Measurements from ENCODE around the gene SORL1. TPM values are rescaled to one million over a fixed set of nuclear protein-coding genes. Genes with fewer than 3 reads are reported as not detected.

SORL1 gene
- total and polyA plus RNA-seq, 2 experiments from 2014 or later = 0.26 to 0.54 TPM

DNA sequence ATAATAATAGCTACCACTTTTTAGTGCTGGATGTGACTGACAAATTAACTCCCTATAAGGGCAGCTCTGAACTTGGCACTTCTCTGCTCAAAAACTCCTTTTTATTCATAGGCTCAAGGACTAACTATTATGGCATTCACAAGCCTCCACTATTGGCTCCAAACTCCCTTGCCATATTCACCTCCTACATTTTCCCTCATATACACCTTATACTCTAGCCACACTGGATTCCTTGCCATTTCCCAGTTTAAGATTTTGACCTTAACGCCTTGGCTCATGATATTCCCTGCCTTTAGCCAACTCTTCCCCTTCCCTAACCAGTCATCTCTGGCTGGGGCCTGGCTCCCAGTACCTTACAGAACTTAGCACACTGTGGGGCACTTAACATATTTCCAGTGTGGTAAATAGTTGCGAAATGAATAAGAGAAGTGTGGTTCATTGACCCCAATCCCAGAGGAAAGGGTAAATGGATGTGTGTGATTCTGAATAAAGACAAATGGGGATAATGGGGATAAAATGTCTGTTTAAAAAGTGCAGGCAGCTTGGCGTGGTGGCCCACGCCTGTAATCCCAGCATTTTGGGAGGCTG is 40.0 kb upstream of the SORL1 start:
- Histone ChIP-seq H3K4me2 (ENCODE audit: unreplicated experiment) (no peak overlapping the region), H2AFZ (no peak overlapping the region), H3F3A (ENCODE audit: insufficient read depth) (no peaks in the 10 kb centered on the region), H3K36me3 (ENCODE audit: low read depth) (no peaks in the 10 kb centered on the region), H3K79me2 (ENCODE audit: insufficient read depth) (no peaks in the 10 kb centered on the region), H3K27me3 (replicated peaks; ENCODE audit: insufficient read depth) (peaks cover 26% of the 10 kb centered on the region), H4K20me1 (ENCODE audit: insufficient read depth) (no peaks in the 10 kb centered on the region; the same call in 1 of the 2 replicates), H3K4me1 (ENCODE audit: insufficient read depth) (peaks cover 3% of the 10 kb centered on the region; the same call in 1 of the 2 replicates), H3K27ac (no peak overlapping the region), H3K9ac (no peak overlapping the region), H3K4me3 (no peak overlapping the region), H3K9me2 (ENCODE audit: insufficient read depth) (no peaks in the 10 kb centered on the region), H3K9me3 (ENCODE audit: low read depth) (no peaks in the 10 kb centered on the region)
- no peak for DNase-seq
- TF ChIP-seq EZH2phosphoT487 (IDR thresholded peaks at IDR 0.05; ENCODE audit: insufficient read depth, low read depth) (no peak), EZH2 (IDR thresholded peaks at IDR 0.05; ENCODE audit: insufficient read depth, poor library complexity, severe bottlenecking) (no peak)
- WGBS, 2 experiments (ENCODE audit: low coverage in 1 of 2, low lambda C conversion rate in 2 of 2, missing lambda C conversion rate in 2 of 2) = 83 to 88% methylated on average over 4 of the region's 4 CpGs
- in situ Hi-C loops (cut with MboI) = no loop called here

DNA sequence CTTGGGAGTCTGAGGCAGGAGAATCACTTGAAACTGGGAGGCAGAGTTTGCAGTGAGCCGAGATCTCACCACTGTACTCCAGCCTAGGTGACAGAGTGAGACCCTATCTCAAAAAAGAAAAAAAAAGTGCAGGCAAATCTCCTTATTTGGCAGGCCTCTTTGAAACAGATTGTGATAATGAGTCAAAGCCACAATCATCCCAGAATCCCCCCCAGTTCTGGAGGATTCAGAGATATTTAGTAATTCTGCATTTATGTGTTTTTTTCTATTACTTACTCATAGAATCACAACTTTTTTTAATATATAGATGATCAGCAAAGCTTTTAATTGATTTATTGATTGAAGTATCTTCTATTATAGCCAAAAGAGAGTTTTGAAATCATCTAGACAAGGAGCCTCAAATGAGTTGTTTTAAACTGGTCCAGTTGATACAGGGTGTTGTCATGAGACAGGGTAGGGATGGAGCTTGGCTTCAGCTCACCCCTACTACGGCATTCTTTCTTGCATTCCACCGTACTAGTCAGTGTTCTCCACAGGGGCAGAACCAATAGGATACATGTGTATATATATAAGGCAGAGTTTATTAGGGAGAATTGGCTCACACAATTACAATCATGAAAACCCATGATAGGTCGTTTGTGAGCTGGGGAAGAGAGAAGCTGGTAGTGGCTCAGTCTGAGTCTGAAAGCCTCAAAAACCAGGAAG is 39.3 kb upstream of the SORL1 start:
- DNase-seq = no peak
- H3F3A ChIP-seq (ENCODE audit: insufficient read depth) = no peaks in the 10 kb centered on the region

DNA sequence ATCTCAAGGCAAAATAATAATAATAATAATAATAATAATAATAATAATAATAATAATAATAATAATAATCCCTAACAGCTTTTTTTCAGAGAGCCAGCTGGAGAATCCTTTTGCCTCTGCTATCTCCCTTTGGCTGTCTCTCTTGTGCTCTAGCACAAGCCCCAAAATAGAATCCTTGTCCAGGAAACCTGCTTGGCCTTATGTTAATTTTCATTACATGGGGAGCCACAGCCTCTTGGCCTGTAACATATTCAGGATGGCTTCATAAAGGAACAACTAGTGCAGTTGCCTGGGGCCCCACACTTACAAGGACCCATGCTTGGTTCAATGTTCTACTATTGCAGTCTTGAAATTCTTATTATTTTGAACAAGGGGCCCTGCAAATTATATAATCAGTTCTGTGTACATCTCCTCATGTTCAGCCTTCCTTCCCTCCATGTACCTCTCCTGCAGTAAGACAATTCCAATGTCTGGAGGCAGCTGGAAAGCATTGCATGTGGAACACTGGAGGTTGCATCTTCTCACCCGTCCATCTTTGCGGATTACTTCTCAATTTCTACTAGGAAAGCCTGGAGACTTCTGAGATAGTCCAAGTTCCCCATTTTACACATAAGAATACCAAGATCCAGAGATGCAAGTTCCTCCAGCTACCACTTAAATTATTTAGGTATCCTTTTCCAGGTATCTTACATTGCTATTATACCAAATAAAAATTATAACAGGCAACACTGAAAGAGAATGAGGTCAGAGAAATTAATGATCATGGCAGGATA is 37.8 kb upstream of the SORL1 start:
- TF ChIP-seq EZH2 (IDR thresholded peaks at IDR 0.05; ENCODE audit: insufficient read depth, poor library complexity, severe bottlenecking) = no peak
- no peak for TF ChIP-seq EZH2phosphoT487 (IDR thresholded peaks at IDR 0.05; ENCODE audit: insufficient read depth, low read depth)
- Histone ChIP-seq H4K20me1 (ENCODE audit: insufficient read depth) (no peaks in the 10 kb centered on the region; the same call in 1 of the 2 replicates), H3F3A (ENCODE audit: insufficient read depth) (no peaks in the 10 kb centered on the region), H3K4me1 (ENCODE audit: insufficient read depth) (peaks cover 8% of the 10 kb centered on the region; the same call in 1 of the 2 replicates), H3K4me3 (no peak overlapping the region), H3K9ac (no peak overlapping the region), H2AFZ (no peak overlapping the region), H3K4me2 (ENCODE audit: unreplicated experiment) (no peak overlapping the region), H3K9me3 (ENCODE audit: low read depth) (no peaks in the 10 kb centered on the region), H3K79me2 (ENCODE audit: insufficient read depth) (no peaks in the 10 kb centered on the region), H3K27ac (no peak overlapping the region), H3K27me3 (replicated peaks; ENCODE audit: insufficient read depth) (peaks cover 19% of the 10 kb centered on the region; the same call in 1 of the 2 replicates), H3K9me2 (ENCODE audit: insufficient read depth) (no peaks in the 10 kb centered on the region), H3K36me3 (ENCODE audit: low read depth) (no peaks in the 10 kb centered on the region)
- in situ Hi-C loops (cut with MboI) = no loop called here
- WGBS, 2 experiments (ENCODE audit: low coverage in 1 of 2, low lambda C conversion rate in 2 of 2, missing lambda C conversion rate in 2 of 2) = 75 to 86% methylated on average over 2 of the region's 2 CpGs
- no peak for DNase-seq

More for the DNA sequence above, 39.3 kb upstream of the SORL1 start:
- Histone ChIP-seq H3K27ac (no peak overlapping the region), H3K4me3 (no peak overlapping the region), H3K79me2 (ENCODE audit: insufficient read depth) (no peaks in the 10 kb centered on the region), H2AFZ (no peak overlapping the region), H4K20me1 (ENCODE audit: insufficient read depth) (no peaks in the 10 kb centered on the region; the same call in 1 of the 2 replicates), H3K36me3 (ENCODE audit: low read depth) (no peaks in the 10 kb centered on the region), H3K27me3 (replicated peaks; ENCODE audit: insufficient read depth) (peaks cover 23% of the 10 kb centered on the region), H3K4me2 (ENCODE audit: unreplicated experiment) (no peak overlapping the region), H3K9me3 (ENCODE audit: low read depth) (no peaks in the 10 kb centered on the region), H3K9ac (no peak overlapping the region), H3K9me2 (ENCODE audit: insufficient read depth) (no peaks in the 10 kb centered on the region), H3K4me1 (ENCODE audit: insufficient read depth) (peaks cover 8% of the 10 kb centered on the region; the same call in 1 of the 2 replicates)
- TF ChIP-seq EZH2phosphoT487 (IDR thresholded peaks at IDR 0.05; ENCODE audit: insufficient read depth, low read depth) (no peak), EZH2 (IDR thresholded peaks at IDR 0.05; ENCODE audit: insufficient read depth, poor library complexity, severe bottlenecking) (no peak)
- in situ Hi-C loops (cut with MboI) = no loop called here
- 42 to 47% methylated on average over 4 of the region's 4 CpGs for WGBS, 2 experiments (ENCODE audit: low coverage in 1 of 2, low lambda C conversion rate in 2 of 2, missing lambda C conversion rate in 2 of 2)

DNA sequence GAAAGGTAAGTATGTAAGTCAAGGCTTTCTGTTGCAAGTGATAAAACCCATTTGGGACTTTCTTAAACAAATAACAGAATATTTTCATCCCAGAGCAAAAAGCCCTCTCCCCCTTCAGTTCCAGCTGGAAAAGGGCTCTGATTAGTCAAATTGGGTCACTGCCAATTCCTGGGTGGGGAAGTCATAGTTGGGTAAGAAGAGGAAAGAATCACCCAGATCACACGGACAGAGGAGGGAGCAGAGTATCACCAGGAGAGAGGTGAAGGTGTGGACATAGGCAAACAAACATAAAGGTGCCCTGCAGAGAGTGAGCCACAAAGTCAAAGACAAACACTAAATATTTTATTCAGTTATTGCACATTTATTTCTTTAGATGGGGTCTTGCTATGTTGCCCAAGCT is 36.3 kb upstream of the SORL1 start:
- Histone ChIP-seq H3K4me3 (no peak overlapping the region), H3K4me1 (ENCODE audit: insufficient read depth) (peaks cover 8% of the 10 kb centered on the region; the same call in 1 of the 2 replicates), H3K36me3 (ENCODE audit: low read depth) (no peaks in the 10 kb centered on the region), H3K27ac (no peak overlapping the region), H3F3A (ENCODE audit: insufficient read depth) (no peaks in the 10 kb centered on the region), H3K79me2 (ENCODE audit: insufficient read depth) (no peaks in the 10 kb centered on the region), H3K4me2 (ENCODE audit: unreplicated experiment) (no peak overlapping the region), H4K20me1 (ENCODE audit: insufficient read depth) (no peaks in the 10 kb centered on the region; the same call in 1 of the 2 replicates), H3K9me2 (ENCODE audit: insufficient read depth) (no peaks in the 10 kb centered on the region), H3K9me3 (ENCODE audit: low read depth) (no peaks in the 10 kb centered on the region), H3K27me3 (replicated peaks; ENCODE audit: insufficient read depth) (peaks cover 19% of the 10 kb centered on the region), H2AFZ (no peak overlapping the region), H3K9ac (no peak overlapping the region)
- in situ Hi-C loops (cut with MboI) = no loop called here
- 0% methylated on average over 1 of the region's 1 CpG for WGBS, 2 experiments (ENCODE audit: low coverage in 1 of 2, low lambda C conversion rate in 2 of 2, missing lambda C conversion rate in 2 of 2)
- TF ChIP-seq EZH2phosphoT487 (IDR thresholded peaks at IDR 0.05; ENCODE audit: insufficient read depth, low read depth) (no peak), EZH2 (IDR thresholded peaks at IDR 0.05; ENCODE audit: insufficient read depth, poor library complexity, severe bottlenecking) (no peak)
- DNase-seq = peak; percentile 19

All from GM23248 (cell line).